HG03575 (cell line): ENCODE data around the gene CXCR3.
"Not testable (repeated sequence)": the region's sequence is repeated elsewhere in the genome, so short reads cannot be mapped to it uniquely, and the experiment has no call there.

Source experiments
- ATAC-seq: cut with Tn5 transposase; IDR thresholded peaks from one replicate; pipeline ENCODE4 v1.9.1; 2021; ENCODE audit not compliant: unreplicated experiment, insufficient number of reproducible peaks, low FRiP score; ENCODE audit errors: extremely low read depth

The CXCR3 gene

DNA sequence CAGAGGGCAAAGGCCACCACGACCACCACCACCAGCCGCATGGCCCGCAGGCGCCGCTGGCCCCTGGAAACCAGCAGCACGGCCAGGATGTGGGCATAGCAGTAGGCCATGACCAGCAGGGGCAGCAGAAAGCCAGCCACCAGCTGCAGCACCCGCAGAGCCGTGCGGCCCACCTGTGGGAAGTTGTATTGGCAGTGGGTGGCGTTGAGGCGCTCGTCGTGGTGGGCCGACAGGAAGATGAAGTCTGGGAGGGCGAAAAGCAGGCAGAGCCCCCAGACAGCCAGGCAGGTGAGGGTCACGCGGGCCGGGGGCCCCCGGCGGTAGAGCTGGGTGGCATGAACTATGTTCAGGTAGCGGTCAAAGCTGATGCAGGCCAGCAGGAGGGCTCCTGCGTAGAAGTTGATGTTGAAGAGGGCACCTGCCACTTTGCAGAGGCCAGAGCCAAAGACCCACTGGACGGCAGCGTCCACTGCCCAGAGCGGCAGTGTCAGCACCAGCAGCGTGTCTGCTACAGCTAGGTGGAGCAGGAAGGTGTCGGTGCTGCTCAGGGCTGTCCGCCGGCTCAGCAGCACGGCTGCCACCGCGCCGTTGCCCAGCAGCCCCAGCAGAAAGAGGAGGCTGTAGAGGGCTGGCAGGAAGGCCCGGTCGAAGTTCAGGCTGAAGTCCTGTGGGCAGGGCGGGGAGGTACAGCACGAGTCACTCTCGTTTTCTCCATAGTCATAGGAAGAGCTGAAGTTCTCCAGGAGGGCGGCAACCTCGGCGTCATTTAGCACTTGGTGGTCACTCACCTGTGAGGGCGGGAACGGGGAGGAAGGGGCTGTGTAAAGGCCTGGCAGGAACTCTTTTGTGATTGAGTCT is 1.4 kb downstream of the CXCR3 start:
- no peak for ATAC-seq

- ATAC-seq, result no peak
Observed at GRCh38 chrX:71615954-71616353, 2.4 kb downstream of the CXCR3 start.

GRCh38 chrX:71615056-71615455 is 3.3 kb downstream of the CXCR3 start:
- no peak for ATAC-seq

- no peak for ATAC-seq
Observed at GRCh38 chrX:71612256-71612655, 6.1 kb downstream of the CXCR3 start.

DNA sequence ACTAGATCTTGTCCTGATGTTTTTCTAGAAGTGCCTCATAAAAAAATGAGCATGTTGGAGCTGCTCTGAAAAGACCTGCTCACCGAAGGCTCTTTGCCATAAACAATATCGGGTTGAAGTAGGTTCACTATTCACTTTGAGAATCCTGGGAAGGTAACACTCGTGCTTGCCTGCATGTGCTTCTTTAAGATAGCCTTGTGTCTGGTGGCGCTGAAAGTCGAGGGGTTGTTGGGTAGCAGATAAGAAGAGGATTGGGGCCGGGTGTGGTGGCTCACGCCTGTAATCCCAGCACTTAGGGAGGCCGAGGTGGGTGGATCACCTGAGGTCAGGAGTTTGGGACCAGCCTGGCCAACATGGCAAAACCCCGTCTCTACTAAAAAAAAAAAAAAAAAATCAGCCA is 6.6 kb downstream of the CXCR3 start:
- ATAC-seq, result not testable (repeated sequence)

GRCh38 chrX:71609095-71609750 is 9.1 kb downstream of the CXCR3 start:
- no peak for ATAC-seq

GRCh38 chrX:71607488-71607887 is 10.8 kb downstream of the CXCR3 start:
- no peak for ATAC-seq

GRCh38 chrX:71606536-71607216 is 11.6 kb downstream of the CXCR3 start:
- ATAC-seq, result no peak

- no peak for ATAC-seq
Observed at GRCh38 chrX:71604796-71605568, 13.3 kb downstream of the CXCR3 start.

GRCh38 chrX:71604141-71604540 is 14.2 kb downstream of the CXCR3 start:
- no peak for ATAC-seq

GRCh38 chrX:71603618-71604017 is 14.7 kb downstream of the CXCR3 start:
- ATAC-seq, result no peak

DNA sequence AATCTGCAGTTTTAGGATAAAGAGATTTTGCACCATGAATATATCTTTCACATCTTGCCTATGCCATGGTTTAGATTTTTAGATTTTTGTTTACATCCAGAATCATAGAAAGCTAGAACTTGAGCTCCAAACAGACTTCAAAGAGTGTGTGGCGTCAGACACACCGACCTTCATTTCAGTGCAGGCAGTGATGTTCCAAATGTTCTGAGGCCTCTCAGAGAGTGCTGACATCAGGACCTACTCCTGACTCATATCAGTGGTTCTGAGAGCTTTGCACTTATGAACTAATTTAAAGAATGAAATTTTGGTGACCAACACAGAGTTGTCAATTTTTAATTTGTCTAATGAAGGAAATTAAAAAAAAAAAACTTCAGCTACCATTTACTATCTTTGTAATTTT is 18.3 kb downstream of the CXCR3 start:
- ATAC-seq, result no peak

GRCh38 chrX:71593210-71593609 is 25.1 kb downstream of the CXCR3 start:
- not testable (repeated sequence) for ATAC-seq

DNA sequence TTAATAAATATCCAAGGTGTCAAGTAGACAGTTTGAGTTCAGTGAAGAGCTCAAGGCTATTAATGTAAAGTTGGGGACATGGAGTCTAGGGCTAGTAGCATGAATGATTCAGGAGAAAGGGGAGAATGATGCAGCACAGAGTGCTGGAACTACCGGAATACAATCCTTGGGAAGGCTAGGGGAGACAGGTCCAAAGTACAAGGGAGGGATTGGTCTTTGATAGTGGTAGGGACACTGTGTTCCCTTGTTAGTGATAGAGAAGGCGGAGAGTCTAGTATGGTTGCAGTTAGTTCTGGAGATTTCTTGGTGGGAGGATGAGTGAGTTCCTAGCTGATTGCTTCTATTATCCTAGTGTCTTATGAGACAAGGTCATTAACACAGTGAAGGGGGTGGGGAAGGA is 31.4 kb downstream of the CXCR3 start:
- no peak for ATAC-seq

- ATAC-seq, result no peak
Observed at GRCh38 chrX:71581210-71581609, 37.1 kb downstream of the CXCR3 start.

- no peak for ATAC-seq
Observed at GRCh38 chrX:71579990-71580380, 38.3 kb downstream of the CXCR3 start.

- no peak for ATAC-seq
Observed at GRCh38 chrX:71579136-71579989, 38.9 kb downstream of the CXCR3 start.
